Liver (tissue), 3 donors: ENCODE data around the gene PNMA8B.

Source experiments
- JUND ChIP-seq, 2 donors: IDR thresholded peaks; 2 replicates each; pipeline ENCODE4 v1.6.1; 2016; ENCODE audit warnings: antibody characterized with exemption in 2 of 2
- RAD21 ChIP-seq, 2 donors: IDR thresholded peaks; 2 replicates each; pipeline ENCODE4 v1.6.1; 2016; ENCODE audit warnings: antibody characterized with exemption in 2 of 2, mild to moderate bottlenecking in 2 of 2
- RXRA ChIP-seq, 2 donors: IDR thresholded peaks; 2 replicates each; pipeline ENCODE4 v1.6.1; 2017 to 2018; ENCODE audit warnings: antibody characterized with exemption in 2 of 2, mild to moderate bottlenecking in 1 of 2
- SP1 ChIP-seq: IDR thresholded peaks from 2 replicates; pipeline ENCODE4 v1.6.1; 2018; ENCODE audit warnings: antibody characterized with exemption, mild to moderate bottlenecking
- TF ChIP-seq, protein P1 (sequence below): fragments of 150-350 bp; IDR thresholded peaks from 2 replicates; pipeline ENCODE4 v1.5.1; 2017; ENCODE audit warnings: improper control_type of control experiment, low read depth, low read length; ENCODE audit not compliant: missing input control
- TF ChIP-seq, protein P2 (sequence below): IDR thresholded peaks from 2 replicates; pipeline ENCODE4 v1.6.1; 2016; ENCODE audit warnings: antibody characterized with exemption
- TF ChIP-seq, protein P3 (sequence below): IDR thresholded peaks from 2 replicates; pipeline ENCODE4 v1.6.1; 2016; ENCODE audit warnings: antibody characterized with exemption
- TF ChIP-seq, protein P4 (sequence below): IDR thresholded peaks from 2 replicates; pipeline ENCODE4 v1.6.1; 2016; ENCODE audit warnings: antibody characterized with exemption, mild to moderate bottlenecking
- donor health status: healthy.
- donor health status: healthy.

DNA sequence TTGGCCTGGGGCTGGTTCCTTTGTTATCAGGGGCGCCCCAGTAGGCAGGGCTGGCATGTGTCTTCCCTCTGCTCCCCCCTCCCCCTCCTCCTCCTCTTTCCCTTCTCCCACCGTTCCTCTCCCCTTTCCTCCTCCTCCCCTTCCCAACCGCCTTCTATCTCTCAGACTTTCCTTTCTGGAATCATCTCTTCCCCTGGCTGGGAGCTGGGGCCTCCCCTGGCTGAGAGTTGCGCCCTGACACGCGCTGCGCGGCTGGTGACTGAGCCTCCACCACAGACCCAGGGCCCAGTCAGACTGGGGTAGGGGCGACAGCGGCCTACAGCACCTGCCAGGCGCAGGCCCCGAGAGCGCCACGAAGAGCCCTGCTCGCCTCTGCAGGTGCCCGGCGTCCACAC is 2.8 kb downstream of the PNMA8B start:
- TF ChIP-seq, protein P1, sequence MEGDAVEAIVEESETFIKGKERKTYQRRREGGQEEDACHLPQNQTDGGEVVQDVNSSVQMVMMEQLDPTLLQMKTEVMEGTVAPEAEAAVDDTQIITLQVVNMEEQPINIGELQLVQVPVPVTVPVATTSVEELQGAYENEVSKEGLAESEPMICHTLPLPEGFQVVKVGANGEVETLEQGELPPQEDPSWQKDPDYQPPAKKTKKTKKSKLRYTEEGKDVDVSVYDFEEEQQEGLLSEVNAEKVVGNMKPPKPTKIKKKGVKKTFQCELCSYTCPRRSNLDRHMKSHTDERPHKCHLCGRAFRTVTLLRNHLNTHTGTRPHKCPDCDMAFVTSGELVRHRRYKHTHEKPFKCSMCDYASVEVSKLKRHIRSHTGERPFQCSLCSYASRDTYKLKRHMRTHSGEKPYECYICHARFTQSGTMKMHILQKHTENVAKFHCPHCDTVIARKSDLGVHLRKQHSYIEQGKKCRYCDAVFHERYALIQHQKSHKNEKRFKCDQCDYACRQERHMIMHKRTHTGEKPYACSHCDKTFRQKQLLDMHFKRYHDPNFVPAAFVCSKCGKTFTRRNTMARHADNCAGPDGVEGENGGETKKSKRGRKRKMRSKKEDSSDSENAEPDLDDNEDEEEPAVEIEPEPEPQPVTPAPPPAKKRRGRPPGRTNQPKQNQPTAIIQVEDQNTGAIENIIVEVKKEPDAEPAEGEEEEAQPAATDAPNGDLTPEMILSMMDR, result no peak
- TF ChIP-seq, protein P2, sequence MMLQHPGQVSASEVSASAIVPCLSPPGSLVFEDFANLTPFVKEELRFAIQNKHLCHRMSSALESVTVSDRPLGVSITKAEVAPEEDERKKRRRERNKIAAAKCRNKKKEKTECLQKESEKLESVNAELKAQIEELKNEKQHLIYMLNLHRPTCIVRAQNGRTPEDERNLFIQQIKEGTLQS, result no peak
- TF ChIP-seq RAD21 (IDR thresholded peaks at IDR 0.05), result no peak
- TF ChIP-seq, protein P3, sequence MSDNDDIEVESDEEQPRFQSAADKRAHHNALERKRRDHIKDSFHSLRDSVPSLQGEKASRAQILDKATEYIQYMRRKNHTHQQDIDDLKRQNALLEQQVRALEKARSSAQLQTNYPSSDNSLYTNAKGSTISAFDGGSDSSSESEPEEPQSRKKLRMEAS, result no peak
- no peak for TF ChIP-seq SP1
- no peak for TF ChIP-seq RXRA (IDR thresholded peaks at IDR 0.05)
- TF ChIP-seq, protein P4, sequence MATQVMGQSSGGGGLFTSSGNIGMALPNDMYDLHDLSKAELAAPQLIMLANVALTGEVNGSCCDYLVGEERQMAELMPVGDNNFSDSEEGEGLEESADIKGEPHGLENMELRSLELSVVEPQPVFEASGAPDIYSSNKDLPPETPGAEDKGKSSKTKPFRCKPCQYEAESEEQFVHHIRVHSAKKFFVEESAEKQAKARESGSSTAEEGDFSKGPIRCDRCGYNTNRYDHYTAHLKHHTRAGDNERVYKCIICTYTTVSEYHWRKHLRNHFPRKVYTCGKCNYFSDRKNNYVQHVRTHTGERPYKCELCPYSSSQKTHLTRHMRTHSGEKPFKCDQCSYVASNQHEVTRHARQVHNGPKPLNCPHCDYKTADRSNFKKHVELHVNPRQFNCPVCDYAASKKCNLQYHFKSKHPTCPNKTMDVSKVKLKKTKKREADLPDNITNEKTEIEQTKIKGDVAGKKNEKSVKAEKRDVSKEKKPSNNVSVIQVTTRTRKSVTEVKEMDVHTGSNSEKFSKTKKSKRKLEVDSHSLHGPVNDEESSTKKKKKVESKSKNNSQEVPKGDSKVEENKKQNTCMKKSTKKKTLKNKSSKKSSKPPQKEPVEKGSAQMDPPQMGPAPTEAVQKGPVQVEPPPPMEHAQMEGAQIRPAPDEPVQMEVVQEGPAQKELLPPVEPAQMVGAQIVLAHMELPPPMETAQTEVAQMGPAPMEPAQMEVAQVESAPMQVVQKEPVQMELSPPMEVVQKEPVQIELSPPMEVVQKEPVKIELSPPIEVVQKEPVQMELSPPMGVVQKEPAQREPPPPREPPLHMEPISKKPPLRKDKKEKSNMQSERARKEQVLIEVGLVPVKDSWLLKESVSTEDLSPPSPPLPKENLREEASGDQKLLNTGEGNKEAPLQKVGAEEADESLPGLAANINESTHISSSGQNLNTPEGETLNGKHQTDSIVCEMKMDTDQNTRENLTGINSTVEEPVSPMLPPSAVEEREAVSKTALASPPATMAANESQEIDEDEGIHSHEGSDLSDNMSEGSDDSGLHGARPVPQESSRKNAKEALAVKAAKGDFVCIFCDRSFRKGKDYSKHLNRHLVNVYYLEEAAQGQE, result no peak
- no peak for TF ChIP-seq JUND (IDR thresholded peaks at IDR 0.05)
